Epidermal melanocyte (primary cell): Measurements from ENCODE around the gene LRRC8C.
"Not testable (repeated sequence)": the region's sequence is repeated elsewhere in the genome, so short reads cannot be mapped to it uniquely, and the experiment has no call there.

Experiments
- DNase-seq: peaks from one replicate; pipeline ENCODE4 v3.0.0; 2011; ENCODE audit warnings: low spot score; ENCODE audit not compliant: insufficient read length

Gene LRRC8C

GRCh38 chr1:89607586-89608318, 25.2 kb upstream of the LRRC8C start:
- DNase-seq = no peak

GRCh38 chr1:89608319-89608983, 24.5 kb upstream of the LRRC8C start:
- no peak for DNase-seq

- DNase-seq = no peak
These were observed 23.8 kb upstream of the LRRC8C start for GRCh38 chr1:89608984-89609725.

GRCh38 chr1:89609781-89610456, 23.0 kb upstream of the LRRC8C start:
- no peak for DNase-seq

- DNase-seq = no peak
These were observed 22.4 kb upstream of the LRRC8C start for GRCh38 chr1:89610457-89611011.

- DNase-seq = no peak
These were observed 21.2 kb upstream of the LRRC8C start for GRCh38 chr1:89611721-89612120.

GRCh38 chr1:89613928-89614327, 19.0 kb upstream of the LRRC8C start:
- no peak for DNase-seq

- no peak for DNase-seq
These were observed 17.0 kb upstream of the LRRC8C start for GRCh38 chr1:89615676-89616598.

GRCh38 chr1:89616844-89617627, 15.9 kb upstream of the LRRC8C start:
- DNase-seq = no peak

- no peak for DNase-seq
These were observed 12.3 kb upstream of the LRRC8C start for GRCh38 chr1:89620664-89621063.

GRCh38 chr1:89622895-89623294, 10.0 kb upstream of the LRRC8C start:
- DNase-seq = no peak

GRCh38 chr1:89624314-89624713, 8.6 kb upstream of the LRRC8C start:
- DNase-seq = no peak

GRCh38 chr1:89624715-89625323, 8.1 kb upstream of the LRRC8C start:
- DNase-seq = no peak

- no peak for DNase-seq
These were observed 5.3 kb upstream of the LRRC8C start for GRCh38 chr1:89627596-89627962.

GRCh38 chr1:89629146-89629545, 3.8 kb upstream of the LRRC8C start:
- DNase-seq = no peak

- not testable (repeated sequence) for DNase-seq
These were observed 3.3 kb upstream of the LRRC8C start for GRCh38 chr1:89629600-89629999.

GRCh38 chr1:89630048-89630447, 2.9 kb upstream of the LRRC8C start:
- no peak for DNase-seq

- no peak for DNase-seq
These were observed 884 bp upstream of the LRRC8C start for GRCh38 chr1:89631816-89632656.
